Stimulated activated CD4-positive, alpha-beta T cell treated with anti-CD3 and anti-CD28 coated beads, Interleukin-1b, Interleukin-23, amount 100 ng/mL, for 4 hours (primary cell): Measurements from ENCODE around the gene MYCT1.
"Not testable (repeated sequence)": the region's sequence is repeated elsewhere in the genome, so short reads cannot be mapped to it uniquely, and the experiment has no call there.

Experiments used
- DNase-seq, 2 donors: peaks; one replicate each; pipeline ENCODE4 v3.0.0-alpha.2; 2020; ENCODE audit warnings: low read depth in 2 of 2

Gene MYCT1, protein sequence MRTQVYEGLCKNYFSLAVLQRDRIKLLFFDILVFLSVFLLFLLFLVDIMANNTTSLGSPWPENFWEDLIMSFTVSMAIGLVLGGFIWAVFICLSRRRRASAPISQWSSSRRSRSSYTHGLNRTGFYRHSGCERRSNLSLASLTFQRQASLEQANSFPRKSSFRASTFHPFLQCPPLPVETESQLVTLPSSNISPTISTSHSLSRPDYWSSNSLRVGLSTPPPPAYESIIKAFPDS

GRCh38 chr6:152697634-152698033 lies at the start of gene MYCT1:
Gene MYCT1, plus strand, starts transcription at chr6:152697897. Its CDS starts 6 bp downstream, at chr6:152697903.
- no peak for DNase-seq

DNA sequence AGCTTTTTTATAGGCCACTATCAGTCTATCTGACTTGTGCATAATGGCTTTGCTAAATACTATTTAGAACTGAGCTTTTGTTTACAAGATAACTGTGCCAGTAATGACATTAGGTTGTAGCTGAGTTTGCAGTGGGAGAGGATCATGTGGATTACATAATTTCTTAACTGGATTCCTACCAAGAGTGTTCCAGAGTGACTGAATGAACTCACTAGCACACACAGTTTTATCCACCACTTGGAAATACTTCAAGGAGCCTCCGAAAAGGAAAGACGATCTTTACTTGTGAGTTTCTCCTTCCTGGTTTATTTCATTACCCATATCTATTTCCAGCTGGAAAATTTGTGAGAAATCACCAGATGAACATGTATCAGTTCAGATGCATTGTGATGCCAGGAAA lies 49.6 kb upstream of the MYCT1 start:
- no peak for DNase-seq

GRCh38 chr6:152651986-152652385 lies 45.7 kb upstream of the MYCT1 start:
- no peak for DNase-seq

GRCh38 chr6:152661776-152662175 lies 35.9 kb upstream of the MYCT1 start:
- no peak for DNase-seq

DNA sequence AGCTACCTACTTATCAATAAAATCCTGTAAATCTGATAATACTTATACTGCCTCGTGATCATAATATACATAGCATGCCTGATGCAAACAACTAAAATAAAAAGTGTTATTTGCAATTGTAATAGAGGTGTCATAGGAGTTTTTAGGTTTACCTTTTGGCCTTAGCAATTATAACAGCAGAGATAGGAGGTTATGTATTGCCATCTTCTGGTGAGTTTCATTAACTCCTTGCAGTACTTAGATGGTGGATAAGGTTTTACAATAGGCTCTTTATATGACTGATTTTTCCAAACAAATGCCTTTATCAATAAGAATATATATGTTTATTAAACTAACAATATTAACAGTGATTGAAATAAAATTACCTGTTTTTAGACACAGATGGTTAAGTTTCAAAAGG lies 27.8 kb upstream of the MYCT1 start:
- DNase-seq = no peak

DNA sequence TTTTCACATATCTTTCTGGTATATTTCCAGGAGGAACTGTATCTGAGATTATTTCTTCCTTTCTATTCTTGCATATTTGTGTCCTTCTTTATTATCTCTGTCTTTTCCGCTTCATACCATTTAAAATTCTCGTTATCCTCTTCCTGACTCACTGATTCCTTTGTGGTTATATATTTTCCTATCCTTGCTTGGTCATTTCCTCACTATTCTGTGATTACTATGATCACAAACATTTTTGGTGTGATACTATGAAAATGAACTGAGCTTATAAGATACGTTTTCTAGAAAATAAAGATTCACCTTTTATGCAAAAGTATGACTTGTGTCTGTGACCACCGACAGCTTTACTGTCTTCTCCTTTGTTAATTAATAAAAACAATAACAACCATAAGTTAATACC lies 26.5 kb upstream of the MYCT1 start:
- DNase-seq = no peak

DNA sequence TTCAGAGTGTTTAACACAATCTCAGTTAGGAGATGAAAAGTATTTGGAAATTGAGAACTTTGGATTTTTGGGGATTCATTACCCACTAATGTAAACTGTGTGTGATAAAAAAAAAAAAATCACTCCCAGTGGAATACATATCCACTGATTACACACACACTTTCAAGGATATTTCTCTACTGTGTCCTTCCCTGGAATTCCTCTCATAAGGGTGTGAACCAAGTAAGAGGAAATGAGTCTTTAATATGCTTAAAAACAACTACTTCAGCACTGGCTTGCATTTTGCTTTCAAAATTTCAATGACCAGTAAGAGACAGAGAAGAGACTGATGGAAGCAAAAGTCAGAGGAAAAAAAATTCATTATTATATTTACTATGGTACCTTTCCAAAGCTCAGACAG lies 24.5 kb upstream of the MYCT1 start:
- no peak for DNase-seq

DNA sequence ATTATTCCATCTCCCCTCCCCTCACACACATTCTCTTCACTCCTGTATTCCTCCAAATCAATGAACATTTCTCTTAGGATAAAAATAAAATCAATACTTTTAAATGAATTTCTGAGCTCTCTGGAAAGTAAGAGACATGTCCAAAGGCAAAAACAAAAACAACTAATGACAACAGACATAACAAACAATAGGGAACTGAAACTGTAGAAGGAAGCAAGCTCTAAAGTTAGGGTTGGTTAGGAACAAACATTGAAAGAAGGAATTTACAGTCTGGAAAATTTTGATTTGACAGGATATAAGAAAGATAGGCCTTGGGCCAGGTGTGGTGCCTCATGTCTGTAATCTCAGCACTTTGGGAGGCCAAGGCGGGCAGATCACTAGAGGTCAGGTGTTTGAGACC lies 17.5 kb upstream of the MYCT1 start:
- DNase-seq = no peak

DNA sequence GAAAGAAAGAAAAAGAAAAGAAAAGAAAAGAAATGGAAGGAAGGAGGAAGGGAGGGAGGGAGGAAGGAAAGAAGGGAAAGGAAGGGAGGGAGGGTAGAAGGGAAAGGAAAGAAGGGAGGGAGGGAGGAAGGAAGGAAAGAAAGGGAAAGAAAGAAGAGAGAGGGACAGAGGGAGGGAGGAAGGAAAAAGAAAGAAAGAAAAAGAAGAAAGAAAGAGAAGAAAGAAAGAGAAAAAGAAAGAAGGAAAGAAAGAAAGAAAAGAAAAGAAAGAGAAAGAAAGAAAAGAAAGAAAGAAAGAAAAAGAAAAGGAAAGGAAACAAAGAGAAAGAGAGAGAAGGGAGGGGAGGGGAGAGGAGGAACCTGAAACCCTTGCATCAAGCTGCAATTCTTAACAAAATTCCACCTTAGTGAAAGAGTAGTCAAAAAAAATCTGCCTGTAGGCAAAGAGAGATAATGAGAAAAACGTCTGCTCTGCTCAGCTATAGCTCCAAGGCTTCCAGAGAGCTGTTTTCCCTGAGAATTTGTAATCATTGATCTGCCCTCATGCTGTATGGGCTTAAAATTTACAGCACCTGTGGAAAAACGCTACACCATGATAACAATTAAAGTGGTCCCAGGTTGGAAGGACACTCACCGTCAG lies 16.7 kb upstream of the MYCT1 start:
- DNase-seq = no peak

GRCh38 chr6:152682141-152682540 lies 15.6 kb upstream of the MYCT1 start:
- no peak for DNase-seq

DNA sequence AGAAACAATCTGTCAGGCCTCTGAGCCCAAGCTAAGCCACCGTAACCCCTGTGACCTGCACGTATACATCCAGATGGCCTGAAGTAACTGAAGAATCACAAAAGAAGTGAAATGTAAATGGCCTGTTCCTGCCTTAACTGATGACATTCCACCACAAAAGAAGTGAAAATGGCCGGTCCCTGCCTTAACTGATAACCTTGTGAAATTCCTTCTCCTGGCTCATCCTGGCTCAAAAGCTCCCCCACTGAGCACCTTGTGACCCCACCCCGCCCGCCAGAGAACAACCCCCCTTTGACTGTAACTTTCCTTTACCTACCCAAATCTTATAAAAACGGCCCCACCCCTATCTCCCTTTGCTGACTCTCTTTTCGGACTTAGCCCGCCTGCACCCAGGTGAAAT lies 14.8 kb upstream of the MYCT1 start:
- not testable (repeated sequence) for DNase-seq

DNA sequence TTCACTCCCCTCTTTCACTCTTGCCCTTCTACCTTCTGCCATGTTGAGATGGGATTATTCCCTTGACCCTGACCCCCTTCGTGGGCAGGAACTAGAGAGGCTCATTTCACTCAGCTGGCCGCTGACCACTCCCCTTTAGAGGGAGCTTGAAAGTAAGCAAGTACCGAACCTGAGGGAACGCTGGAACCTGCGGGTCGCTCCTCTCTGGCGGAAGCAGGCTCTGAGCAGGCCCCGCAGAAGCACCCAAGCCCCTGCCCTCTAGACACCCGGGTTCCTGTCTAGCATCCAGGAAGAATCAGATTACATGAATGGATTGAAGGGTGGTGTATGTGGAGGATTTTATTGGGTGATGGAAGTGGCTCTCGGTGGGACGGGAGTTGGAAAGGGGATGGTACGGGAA lies 11.9 kb upstream of the MYCT1 start:
- no peak for DNase-seq

DNA sequence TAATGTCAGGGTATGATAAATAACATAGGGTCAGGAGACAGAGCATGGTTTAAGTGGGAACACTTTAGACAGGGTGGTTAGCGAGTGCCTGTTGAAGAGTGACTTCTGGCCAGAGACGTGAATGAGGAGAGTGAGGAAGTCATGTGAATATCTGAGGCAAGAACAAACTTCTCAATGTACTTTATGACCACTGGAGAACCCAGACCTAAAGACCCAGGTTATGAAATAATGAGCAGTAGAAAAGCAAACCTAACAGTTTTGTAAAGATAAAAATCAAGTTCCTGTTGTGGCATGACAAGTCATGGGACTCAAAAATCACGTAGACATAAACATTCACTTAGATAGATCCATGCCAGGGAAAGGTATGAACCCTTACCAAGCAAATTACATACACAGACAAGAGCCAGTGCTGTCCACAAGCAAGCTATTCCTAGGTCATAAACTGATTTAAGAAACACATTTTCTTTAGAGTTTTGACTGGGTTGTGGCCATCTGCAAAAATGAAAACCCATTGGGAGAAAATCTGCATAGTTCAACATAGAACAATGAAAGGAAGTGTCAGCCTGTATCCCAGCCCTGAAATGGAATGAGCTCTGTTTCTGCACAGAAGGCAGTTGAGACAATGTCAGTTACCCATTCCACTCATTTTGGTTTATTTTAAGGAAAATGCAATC lies 2.2 kb upstream of the MYCT1 start:
- DNase-seq = no peak

DNA sequence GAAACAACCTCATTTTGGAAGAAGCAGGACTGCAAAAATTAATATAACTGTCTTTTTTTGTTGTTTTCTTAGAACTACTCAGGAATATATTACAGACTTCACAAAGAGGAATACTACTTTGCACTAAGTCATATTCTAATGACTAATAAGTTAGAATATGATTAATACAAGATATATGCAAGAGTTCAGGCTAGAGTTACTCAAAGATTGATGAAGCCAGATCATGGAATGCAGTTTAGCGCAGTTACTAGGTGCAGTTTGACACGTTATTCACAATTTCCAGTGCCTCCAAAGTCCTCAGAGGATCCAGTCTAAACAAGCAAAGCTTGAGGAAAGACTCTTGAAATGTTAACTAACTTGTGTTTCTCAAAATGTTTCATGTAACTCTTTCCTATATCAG lies 1.2 kb upstream of the MYCT1 start:
- no peak for DNase-seq

DNA sequence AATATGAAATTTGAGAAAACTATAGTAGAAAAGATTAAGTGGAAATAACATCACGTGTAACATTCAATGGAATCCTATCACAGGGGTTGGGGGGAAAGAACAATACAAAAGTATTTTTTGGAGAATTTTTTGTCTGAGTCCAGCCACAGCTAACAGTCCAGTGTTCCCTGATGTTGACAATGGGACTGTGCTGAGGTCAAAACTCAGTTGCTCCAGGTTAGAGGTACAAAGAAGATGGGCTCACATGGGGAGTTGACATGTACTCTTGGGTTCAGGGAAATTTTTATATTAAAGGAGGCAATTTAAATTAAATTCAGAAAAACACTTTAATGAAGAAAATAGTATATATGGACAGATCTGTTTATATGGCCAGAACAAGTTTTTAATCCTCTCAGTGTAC lies 995 bp downstream of the MYCT1 start:
- no peak for DNase-seq

- no peak for DNase-seq
These were observed 2.7 kb downstream of the MYCT1 start for GRCh38 chr6:152700427-152700826.

GRCh38 chr6:152701081-152701862 lies 3.6 kb downstream of the MYCT1 start:
- no peak for DNase-seq

DNA sequence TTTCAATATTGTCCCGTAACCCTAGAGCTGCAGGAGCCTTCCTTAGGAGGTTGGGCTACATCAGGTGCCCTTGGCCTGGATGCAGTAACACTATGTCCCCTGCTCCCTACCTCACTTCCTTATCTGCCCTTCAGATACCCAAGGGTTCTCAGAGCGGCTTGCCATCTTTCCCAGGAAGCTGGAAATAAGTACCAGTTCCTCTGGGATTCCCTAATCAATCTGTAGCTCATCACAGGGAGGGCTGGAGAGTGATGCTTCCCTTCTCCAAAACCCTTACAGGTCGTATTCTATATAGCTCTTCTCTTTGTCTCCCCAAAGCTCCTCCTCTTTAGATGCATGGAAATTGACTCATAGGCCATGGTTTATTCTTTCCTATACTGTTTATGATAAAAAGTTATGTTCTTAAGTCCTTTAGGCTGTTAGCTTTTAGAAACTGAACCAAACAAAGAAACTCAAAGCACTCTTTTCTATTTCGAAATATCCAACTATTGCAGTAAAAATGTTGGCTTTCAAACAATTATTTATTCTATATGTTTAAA lies 4.2 kb downstream of the MYCT1 start:
- DNase-seq = no peak

- DNase-seq = not testable (repeated sequence)
These were observed 6.1 kb downstream of the MYCT1 start for GRCh38 chr6:152703750-152704149.

GRCh38 chr6:152705327-152705726 lies 7.6 kb downstream of the MYCT1 start:
- no peak for DNase-seq

DNA sequence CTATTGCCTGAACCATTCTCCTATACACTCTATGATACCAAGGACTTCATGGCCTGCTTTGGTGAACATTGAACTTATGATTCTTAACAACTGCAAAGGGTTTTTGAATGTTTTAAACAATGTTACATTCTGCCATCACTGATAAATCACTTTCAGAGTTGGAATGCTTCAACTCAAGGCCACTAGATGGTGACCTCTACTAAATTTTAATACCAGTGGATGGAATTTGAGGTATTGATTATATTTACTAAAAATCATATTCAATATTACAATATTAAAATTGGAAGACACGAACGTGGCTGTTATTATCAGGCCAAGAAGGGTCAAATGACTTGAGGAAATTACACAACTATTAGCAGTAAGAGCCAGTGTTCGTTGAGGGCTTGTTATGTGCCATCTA lies 18.6 kb downstream of the MYCT1 start:
- no peak for DNase-seq

DNA sequence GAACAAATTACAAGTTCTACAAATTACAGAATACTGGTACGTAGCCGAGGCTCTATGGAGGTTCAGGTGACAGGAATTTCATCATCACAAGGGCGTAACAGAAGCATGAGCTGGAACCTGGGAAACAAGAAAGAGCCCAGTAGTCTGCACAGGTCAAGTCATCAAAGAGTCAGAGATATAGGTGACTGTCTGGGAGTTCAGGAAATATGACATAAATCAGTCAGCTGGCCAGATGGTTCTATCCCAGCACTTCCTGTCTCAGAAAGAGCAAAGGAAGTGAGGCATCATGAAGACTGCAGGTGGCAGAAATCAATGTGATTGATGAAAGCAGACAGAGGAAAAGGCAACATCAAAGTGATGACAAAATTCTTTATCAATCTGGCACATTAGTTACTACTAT lies 23.3 kb downstream of the MYCT1 start:
- no peak for DNase-seq
